HEK293 (cell line): ENCODE data around the gene MYT1.
A peak's percentile ranks its signal among the peaks of the same experiment; 100 is the strongest.

Source experiments
- CTCF ChIA-PET: fragments of 350-600 bp; formaldehyde crosslinking; extraction: SDS; loops from one replicate; lab custom pipeline; 2021; ENCODE audit warnings: antibody characterized with exemption; lab: Yijun Ruan, JAX
- POLR2A ChIA-PET: fragments of 300-600 bp; formaldehyde crosslinking; extraction: SDS; loops from one replicate; lab custom pipeline; 2020; ENCODE audit warnings: antibody characterized with exemption, inconsistent platforms; lab: Yijun Ruan, JAX
- H3K27ac ChIP-seq: fragments of 200-500 bp; sonication (Bioruptor generic); 2 replicates; pipeline ENCODE4 v1.5.1; 2014; ENCODE audit warnings: low read depth, low read length, control low read depth, inconsistent platforms; ENCODE audit errors: extremely low read depth
- H3K36me3 ChIP-seq, 2 experiments: fragments of 200-500 bp in 1 of 2; sonication (Bioruptor generic) in 1 of 2; 1 replicate in 1 of 2; 2 replicates in 1 of 2; pipeline ENCODE4 v1.5.1; 2014 to 2017; ENCODE audit warnings: inconsistent platforms in 2 of 2, low read length in 2 of 2; ENCODE audit not compliant: control insufficient read depth in 2 of 2, insufficient read depth in 1 of 2
- H3K4me1 ChIP-seq: fragments of 200-500 bp; sonication (Bioruptor generic); 2 replicates; pipeline ENCODE4 v1.5.1; 2014; ENCODE audit warnings: mild to moderate bottlenecking, low read length, inconsistent platforms; ENCODE audit not compliant: control insufficient read depth, insufficient read depth
- H3K4me3 ChIP-seq: 2 replicates; pipeline ENCODE4 v1.5.1; 2011; ENCODE audit warnings: low read depth, mild to moderate bottlenecking, control low read depth, low read length, moderate library complexity
- H3K9me3 ChIP-seq: fragments of 200-500 bp; sonication (Bioruptor generic); 2 replicates; pipeline ENCODE4 v1.5.1; 2014; ENCODE audit warnings: low read depth, low read length, inconsistent platforms; ENCODE audit not compliant: control insufficient read depth, insufficient read depth
- CTCF ChIP-seq: fragments of 450-650 bp; formaldehyde crosslinking; IDR thresholded peaks from 2 replicates; pipeline ENCODE4 v1.5.1; 2016; ENCODE audit warnings: missing biosample characterization, missing genetic modification characterization
- GFI1B ChIP-seq: fragments of 450-650 bp; formaldehyde crosslinking; IDR thresholded peaks from 2 replicates; pipeline ENCODE4 v1.5.1; 2016; ENCODE audit warnings: missing biosample characterization, missing genetic modification characterization
- GLI2 ChIP-seq: fragments of 450-650 bp; formaldehyde crosslinking; IDR thresholded peaks from 2 replicates; pipeline ENCODE4; 2017; ENCODE audit warnings: missing biosample characterization, missing genetic modification characterization, low read depth, borderline replicate concordance
- HOXA7 ChIP-seq: sonication (generic); formaldehyde crosslinking; IDR thresholded peaks from 2 replicates; pipeline ENCODE4 v1.8.1; 2022; ENCODE audit warnings: missing genetic modification reagents, borderline replicate concordance
- MZF1 ChIP-seq: fragments of 450-650 bp; formaldehyde crosslinking; IDR thresholded peaks from 2 replicates; pipeline ENCODE4 v1.5.1; 2017; ENCODE audit warnings: missing biosample characterization, missing genetic modification characterization, borderline replicate concordance
- PRDM2 ChIP-seq: fragments of 450-650 bp; formaldehyde crosslinking; IDR thresholded peaks from 2 replicates; pipeline ENCODE4 v1.5.1; 2016; ENCODE audit warnings: missing biosample characterization, missing genetic modification characterization, borderline replicate concordance
- YY2 ChIP-seq: fragments of 450-650 bp; formaldehyde crosslinking; IDR thresholded peaks from 2 replicates; pipeline ENCODE4 v1.5.1; 2016; ENCODE audit warnings: missing biosample characterization, missing genetic modification characterization
- ZIC2 ChIP-seq: fragments of 450-650 bp; formaldehyde crosslinking; IDR thresholded peaks from 2 replicates; pipeline ENCODE4 v1.5.1; 2016; ENCODE audit warnings: missing biosample characterization, missing genetic modification characterization
- ZNF114 ChIP-seq: fragments of 450-650 bp; formaldehyde crosslinking; IDR thresholded peaks from 2 replicates; pipeline ENCODE4 v1.5.0; 2017; ENCODE audit warnings: missing biosample characterization, missing genetic modification characterization
- ZNF350 ChIP-seq: fragments of 450-650 bp; formaldehyde crosslinking; IDR thresholded peaks from 2 replicates; pipeline ENCODE4 v1.5.0; 2017; ENCODE audit warnings: missing biosample characterization, mild to moderate bottlenecking, missing genetic modification characterization
- ZNF521 ChIP-seq: fragments of 450-650 bp; formaldehyde crosslinking; IDR thresholded peaks from 2 replicates; pipeline ENCODE4 v1.5.1; 2017; ENCODE audit warnings: missing biosample characterization, mild to moderate bottlenecking, missing genetic modification characterization
- ZNF626 ChIP-seq: fragments of 450-650 bp; sonication (Bioruptor Pico); formaldehyde crosslinking; IDR thresholded peaks from 2 replicates; pipeline ENCODE4 v1.5.1; 2018; ENCODE audit warnings: missing biosample characterization, missing genetic modification characterization, inconsistent platforms
- ZNF692 ChIP-seq: fragments of 450-650 bp; formaldehyde crosslinking; IDR thresholded peaks from 2 replicates; pipeline ENCODE4 v1.5.1; 2016; ENCODE audit warnings: missing biosample characterization, missing genetic modification characterization
- ZSCAN5A ChIP-seq: fragments of 450-650 bp; formaldehyde crosslinking; IDR thresholded peaks from 2 replicates; pipeline ENCODE4 v1.5.1; 2016; ENCODE audit warnings: missing biosample characterization, missing genetic modification characterization

MYT1 gene

GRCh38 chr20:64173116-64173515 is 8.9 kb downstream of the MYT1 start (continued):
- no peak for TF ChIP-seq PRDM2 (tag by site-specific recombination)
- TF ChIP-seq GFI1B (tag by site-specific recombination) = no peak
- TF ChIP-seq ZSCAN5A (tag by site-specific recombination) = no peak
- TF ChIP-seq CTCF (tag by site-specific recombination) = no peak
- TF ChIP-seq ZNF521 (tag by site-specific recombination) = no peak
- TF ChIP-seq ZNF692 (tag by site-specific recombination) = no peak
- TF ChIP-seq HOXA7 = no peak
- TF ChIP-seq ZNF114 (tag by site-specific recombination) = no peak
- TF ChIP-seq MZF1 (tag by site-specific recombination) = no peak
- no peak for TF ChIP-seq GLI2 (tag by site-specific recombination)

GRCh38 chr20:64176551-64176950 is 12.3 kb downstream of the MYT1 start:
- Histone ChIP-seq H3K4me3 (no peak overlapping the region), H3K27ac (no peak overlapping the region), H3K36me3 (no peaks in the 10 kb centered on the region), H3K9me3 (no peaks in the 10 kb centered on the region), H3K4me1 (no peaks in the 10 kb centered on the region)
- ChIA-PET CTCF (no interaction called here), POLR2A (no interaction called here)
- TF ChIP-seq ZNF350 (tag by site-specific recombination) (no peak), YY2 (tag by site-specific recombination) (no peak), ZNF626 (tag by site-specific recombination) (no peak), ZIC2 (tag by site-specific recombination) (peak; percentile 39)
